ENCODE measurements around the gene TMIGD1. TPM values are rescaled to one million over a fixed set of nuclear protein-coding genes. Genes with fewer than 3 reads are reported as not detected.

TMIGD1 gene
- total RNA-seq, 1 experiment from 2014 or later: not detected

DNA sequence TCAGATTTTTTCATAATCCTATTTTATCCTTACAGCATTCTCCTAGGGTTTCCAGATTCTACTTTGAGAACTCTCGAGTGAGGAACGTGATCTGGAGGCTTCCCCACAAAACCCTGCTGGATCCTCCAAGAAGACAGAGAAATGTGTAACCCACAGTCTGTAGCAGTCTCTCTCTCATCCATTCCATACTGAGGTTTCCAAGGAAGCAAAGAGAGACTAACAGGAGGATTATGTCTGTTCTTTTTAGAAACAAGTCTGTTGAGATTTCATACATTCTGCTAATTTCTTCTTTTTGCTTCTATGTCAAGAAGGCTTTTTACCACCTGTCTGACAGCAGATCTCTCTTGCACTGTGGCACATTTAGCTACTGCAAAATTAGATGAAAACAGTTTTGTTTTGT is 18.8 kb downstream of the TMIGD1 start:
- Histone ChIP-seq H3K27me3 (ENCODE audit: low read length) (no peaks in the 10 kb centered on the region), H3K9ac (ENCODE audit: low read length) (no peak overlapping the region), H4K20me1 (ENCODE audit: insufficient read depth, low read depth, low read length) (no peaks in the 10 kb centered on the region), H3K4me2 (ENCODE audit: low read depth, low read length, poor library complexity, severe bottlenecking) (no peak overlapping the region), H3K9me3 (ENCODE audit: low read length) (no peaks in the 10 kb centered on the region), H3K27ac (ENCODE audit: low read length) (no peak overlapping the region), H3K4me1 (ENCODE audit: low read length) (peaks cover 36% of the 10 kb centered on the region), H3K4me3 (ENCODE audit: low read length) (no peak overlapping the region), H2AFZ (ENCODE audit: low read length) (peak overlapping the region; percentile 61; the same call in 1 of the 2 replicates), H3K36me3 (ENCODE audit: insufficient read depth, low read length) (no peaks in the 10 kb centered on the region), H3K79me2 (ENCODE audit: low read length) (no peaks in the 10 kb centered on the region), H3K9me2 (replicated peaks; ENCODE audit: insufficient read depth, low read length) (no peaks in the 10 kb centered on the region)
- no peak for DNase-seq

- no peaks in the 10 kb centered on the region for H3K79me2 ChIP-seq (ENCODE audit: low read length)
- H3K36me3 ChIP-seq (ENCODE audit: insufficient read depth, low read length): no peaks in the 10 kb centered on the region
- H3K4me2 ChIP-seq (ENCODE audit: low read depth, low read length, poor library complexity, severe bottlenecking): no peak overlapping the region
- no peaks in the 10 kb centered on the region for H3K9me2 ChIP-seq (replicated peaks; ENCODE audit: insufficient read depth, low read length)
- peaks cover 30% of the 10 kb centered on the region for H3K4me1 ChIP-seq (ENCODE audit: low read length)
- no peak overlapping the region for H3K27ac ChIP-seq (ENCODE audit: low read length)
- no peaks in the 10 kb centered on the region for H4K20me1 ChIP-seq (ENCODE audit: insufficient read depth, low read depth, low read length)
- no peaks in the 10 kb centered on the region for H3K9me3 ChIP-seq (ENCODE audit: low read length)
- no peak overlapping the region for H2AFZ ChIP-seq (ENCODE audit: low read length)
- DNase-seq: no peak
- no peaks in the 10 kb centered on the region for H3K27me3 ChIP-seq (ENCODE audit: low read length)
- H3K4me3 ChIP-seq (ENCODE audit: low read length): no peak overlapping the region
- no peak overlapping the region for H3K9ac ChIP-seq (ENCODE audit: low read length)
Observed at GRCh38 chr17:30314474-30314873, 19.4 kb downstream of the TMIGD1 start.

DNA sequence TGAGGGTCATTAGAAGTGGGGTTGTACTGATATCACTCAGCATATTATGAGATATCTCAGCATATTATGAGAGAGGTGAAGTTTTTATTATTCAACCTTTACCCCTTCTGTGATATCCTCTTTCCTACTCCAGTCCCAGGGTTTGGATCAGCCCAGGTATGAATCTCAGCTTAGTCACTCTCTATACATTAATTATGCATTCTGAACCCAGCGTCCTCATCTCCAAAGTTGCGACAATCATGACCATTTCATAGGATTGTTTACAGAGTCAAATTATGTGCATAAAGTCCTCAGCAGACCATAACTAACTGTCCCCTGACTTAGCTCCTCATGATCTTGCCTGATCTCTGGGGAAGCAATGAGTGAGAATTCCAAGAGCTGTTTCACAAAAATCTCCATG is 21.6 kb downstream of the TMIGD1 start:
- Histone ChIP-seq H2AFZ (ENCODE audit: low read length) (no peak overlapping the region), H3K27me3 (ENCODE audit: low read length) (no peaks in the 10 kb centered on the region), H3K9ac (ENCODE audit: low read length) (no peak overlapping the region), H3K27ac (ENCODE audit: low read length) (no peak overlapping the region), H3K4me2 (ENCODE audit: low read depth, low read length, poor library complexity, severe bottlenecking) (no peak overlapping the region), H3K9me2 (replicated peaks; ENCODE audit: insufficient read depth, low read length) (no peaks in the 10 kb centered on the region), H3K36me3 (ENCODE audit: insufficient read depth, low read length) (no peaks in the 10 kb centered on the region), H3K4me1 (ENCODE audit: low read length) (peaks cover 20% of the 10 kb centered on the region), H3K79me2 (ENCODE audit: low read length) (no peaks in the 10 kb centered on the region), H4K20me1 (ENCODE audit: insufficient read depth, low read depth, low read length) (no peaks in the 10 kb centered on the region), H3K4me3 (ENCODE audit: low read length) (no peak overlapping the region), H3K9me3 (ENCODE audit: low read length) (no peaks in the 10 kb centered on the region)
- no peak for DNase-seq

GRCh38 chr17:30310562-30310961 is 23.3 kb downstream of the TMIGD1 start:
- Histone ChIP-seq H3K27ac (ENCODE audit: low read length) (no peak overlapping the region), H3K9me2 (replicated peaks; ENCODE audit: insufficient read depth, low read length) (no peaks in the 10 kb centered on the region), H3K4me1 (ENCODE audit: low read length) (peaks cover 4% of the 10 kb centered on the region), H3K79me2 (ENCODE audit: low read length) (no peaks in the 10 kb centered on the region), H3K4me2 (ENCODE audit: low read depth, low read length, poor library complexity, severe bottlenecking) (no peak overlapping the region), H3K9me3 (ENCODE audit: low read length) (no peaks in the 10 kb centered on the region), H3K9ac (ENCODE audit: low read length) (no peak overlapping the region), H3K4me3 (ENCODE audit: low read length) (no peak overlapping the region), H4K20me1 (ENCODE audit: insufficient read depth, low read depth, low read length) (no peaks in the 10 kb centered on the region), H3K27me3 (ENCODE audit: low read length) (no peaks in the 10 kb centered on the region), H2AFZ (ENCODE audit: low read length) (no peak overlapping the region), H3K36me3 (ENCODE audit: insufficient read depth, low read length) (no peaks in the 10 kb centered on the region)
- DNase-seq: no peak

DNA sequence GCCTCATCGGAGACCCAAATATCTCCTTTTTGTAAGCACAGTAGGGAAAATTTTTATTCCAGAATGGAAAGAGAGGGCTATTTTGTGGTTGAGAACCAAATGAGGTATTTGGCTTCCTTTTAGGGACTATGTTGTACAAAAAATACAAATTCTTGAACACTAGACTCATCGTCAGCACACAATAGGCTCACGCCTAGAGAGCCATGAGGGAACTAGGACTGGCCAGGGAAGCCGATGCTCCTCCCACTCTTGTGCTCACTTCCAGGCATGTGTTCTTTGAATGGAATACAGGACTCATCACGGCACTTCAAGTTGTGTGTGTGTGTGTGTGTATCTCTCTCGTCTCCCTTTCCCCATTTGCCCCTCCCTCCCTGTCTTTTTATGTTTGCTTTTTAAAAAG is 24.3 kb downstream of the TMIGD1 start:
- H3K27ac ChIP-seq (ENCODE audit: low read length): no peak overlapping the region
- no peak overlapping the region for H3K4me3 ChIP-seq (ENCODE audit: low read length)
- no peaks in the 10 kb centered on the region for H3K27me3 ChIP-seq (ENCODE audit: low read length)
- no peak for DNase-seq
- H3K9me3 ChIP-seq (ENCODE audit: low read length): no peaks in the 10 kb centered on the region
- H3K9me2 ChIP-seq (replicated peaks; ENCODE audit: insufficient read depth, low read length): no peaks in the 10 kb centered on the region
- H3K4me2 ChIP-seq (ENCODE audit: low read depth, low read length, poor library complexity, severe bottlenecking): no peak overlapping the region
- no peak overlapping the region for H3K9ac ChIP-seq (ENCODE audit: low read length)
- H3K79me2 ChIP-seq (ENCODE audit: low read length): no peaks in the 10 kb centered on the region
- no peaks in the 10 kb centered on the region for H4K20me1 ChIP-seq (ENCODE audit: insufficient read depth, low read depth, low read length)
- no peak overlapping the region for H2AFZ ChIP-seq (ENCODE audit: low read length)
- no peaks in the 10 kb centered on the region for H3K4me1 ChIP-seq (ENCODE audit: low read length)
- no peaks in the 10 kb centered on the region for H3K36me3 ChIP-seq (ENCODE audit: insufficient read depth, low read length)

DNA sequence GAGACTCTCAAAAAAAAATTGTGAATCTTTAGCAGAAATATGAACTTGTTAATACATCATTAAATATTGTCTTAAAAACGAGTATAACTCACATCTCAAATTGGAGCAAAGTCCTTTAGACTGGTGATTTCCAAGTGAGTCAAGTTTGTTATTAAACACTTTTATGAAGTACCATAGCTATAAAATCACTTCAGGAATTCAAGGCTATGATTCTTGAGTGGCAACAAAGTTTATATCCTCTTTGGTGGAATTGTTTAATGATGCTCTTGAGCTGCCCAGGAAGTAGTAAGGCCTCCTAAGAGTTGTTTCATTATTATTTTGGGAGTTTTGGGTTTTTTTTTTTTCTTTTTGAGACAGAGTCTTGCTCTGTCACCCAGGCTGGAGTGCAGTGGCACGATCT is 25.5 kb downstream of the TMIGD1 start:
- no peak overlapping the region for H3K4me2 ChIP-seq (ENCODE audit: low read depth, low read length, poor library complexity, severe bottlenecking)
- H2AFZ ChIP-seq (ENCODE audit: low read length): no peak overlapping the region
- no peaks in the 10 kb centered on the region for H3K36me3 ChIP-seq (ENCODE audit: insufficient read depth, low read length)

DNA sequence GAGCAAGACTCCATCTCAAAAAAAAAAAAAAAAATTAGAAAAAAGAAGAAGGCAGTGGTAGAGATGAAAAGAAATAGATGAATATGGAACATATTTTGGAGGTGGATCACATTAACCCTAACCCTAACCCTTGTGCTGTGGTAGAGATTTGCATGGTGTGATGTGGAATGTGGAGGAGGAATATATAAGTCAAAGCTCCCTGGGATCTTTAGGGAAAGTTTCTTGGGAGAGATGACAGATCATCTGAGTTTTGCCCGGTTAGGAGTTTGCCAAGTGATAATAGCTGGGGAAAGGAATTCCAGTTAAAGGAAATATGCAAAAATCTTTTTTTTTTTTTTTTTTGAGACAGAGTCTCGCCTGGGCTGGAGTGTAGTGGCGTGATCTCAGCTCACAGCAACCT is 29.1 kb downstream of the TMIGD1 start:
- no peak overlapping the region for H3K9ac ChIP-seq (ENCODE audit: low read length)
- DNase-seq: no peak
- H3K9me2 ChIP-seq (replicated peaks; ENCODE audit: insufficient read depth, low read length): no peaks in the 10 kb centered on the region
- no peaks in the 10 kb centered on the region for H3K27me3 ChIP-seq (ENCODE audit: low read length)
- no peaks in the 10 kb centered on the region for H3K36me3 ChIP-seq (ENCODE audit: insufficient read depth, low read length)
- no peak overlapping the region for H2AFZ ChIP-seq (ENCODE audit: low read length)
- no peaks in the 10 kb centered on the region for H4K20me1 ChIP-seq (ENCODE audit: insufficient read depth, low read depth, low read length)
- H3K27ac ChIP-seq (ENCODE audit: low read length): no peak overlapping the region
- no peaks in the 10 kb centered on the region for H3K79me2 ChIP-seq (ENCODE audit: low read length)
- no peak overlapping the region for H3K4me3 ChIP-seq (ENCODE audit: low read length)
- H3K9me3 ChIP-seq (ENCODE audit: low read length): no peaks in the 10 kb centered on the region
- no peak overlapping the region for H3K4me2 ChIP-seq (ENCODE audit: low read depth, low read length, poor library complexity, severe bottlenecking)
- peaks cover 14% of the 10 kb centered on the region for H3K4me1 ChIP-seq (ENCODE audit: low read length)

More for the DNA sequence above, 25.5 kb downstream of the TMIGD1 start:
- Histone ChIP-seq H3K27me3 (ENCODE audit: low read length) (no peaks in the 10 kb centered on the region), H3K4me3 (ENCODE audit: low read length) (no peak overlapping the region), H3K9ac (ENCODE audit: low read length) (no peak overlapping the region), H4K20me1 (ENCODE audit: insufficient read depth, low read depth, low read length) (no peaks in the 10 kb centered on the region), H3K27ac (ENCODE audit: low read length) (no peak overlapping the region), H3K9me3 (ENCODE audit: low read length) (no peaks in the 10 kb centered on the region), H3K4me1 (ENCODE audit: low read length) (no peaks in the 10 kb centered on the region), H3K79me2 (ENCODE audit: low read length) (no peaks in the 10 kb centered on the region), H3K9me2 (replicated peaks; ENCODE audit: insufficient read depth, low read length) (no peaks in the 10 kb centered on the region)
- no peak for DNase-seq

DNA sequence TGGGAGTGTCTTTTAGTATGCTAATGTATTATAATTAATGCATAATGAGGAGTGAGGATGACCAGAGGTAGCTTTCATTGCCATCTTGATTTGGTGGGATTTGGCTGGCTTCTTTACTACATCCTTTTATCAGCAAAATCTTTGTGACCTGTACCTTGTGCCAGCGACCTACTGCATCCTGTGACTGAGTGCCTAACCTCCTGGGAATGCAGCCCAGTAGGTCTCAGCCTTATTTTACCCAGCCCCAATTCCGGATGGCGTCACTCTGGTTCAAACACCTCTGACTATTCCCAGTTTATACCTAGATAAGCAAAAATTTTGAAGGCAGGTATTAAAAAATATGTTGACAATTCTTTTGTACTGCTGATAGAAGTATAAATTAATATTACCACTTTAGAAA is 31.6 kb downstream of the TMIGD1 start:
- Histone ChIP-seq H4K20me1 (ENCODE audit: insufficient read depth, low read depth, low read length) (no peaks in the 10 kb centered on the region), H3K4me1 (ENCODE audit: low read length) (peaks cover 35% of the 10 kb centered on the region), H2AFZ (ENCODE audit: low read length) (no peak overlapping the region), H3K4me2 (ENCODE audit: low read depth, low read length, poor library complexity, severe bottlenecking) (no peak overlapping the region), H3K9ac (ENCODE audit: low read length) (no peak overlapping the region), H3K79me2 (ENCODE audit: low read length) (no peaks in the 10 kb centered on the region), H3K9me3 (ENCODE audit: low read length) (no peaks in the 10 kb centered on the region), H3K4me3 (ENCODE audit: low read length) (no peak overlapping the region), H3K27ac (ENCODE audit: low read length) (no peak overlapping the region), H3K9me2 (replicated peaks; ENCODE audit: insufficient read depth, low read length) (no peaks in the 10 kb centered on the region), H3K27me3 (ENCODE audit: low read length) (no peaks in the 10 kb centered on the region), H3K36me3 (ENCODE audit: insufficient read depth, low read length) (no peaks in the 10 kb centered on the region)
- no peak for DNase-seq

- no peaks in the 10 kb centered on the region for H3K9me2 ChIP-seq (replicated peaks; ENCODE audit: insufficient read depth, low read length)
- peak overlapping the region; percentile 54 for H3K4me2 ChIP-seq (ENCODE audit: low read depth, low read length, poor library complexity, severe bottlenecking)
- H3K27ac ChIP-seq (ENCODE audit: low read length): peak overlapping the region; percentile 64
- H3K9ac ChIP-seq (ENCODE audit: low read length): 0 out of 2 replicates have a peak overlapping the region, but pooled peaks have one; percentile 13
- 0 out of 2 replicates have a peak overlapping the region, but pooled peaks have one; percentile 1 for H2AFZ ChIP-seq (ENCODE audit: low read length)
- peak; percentile 70 for DNase-seq
- H4K20me1 ChIP-seq (ENCODE audit: insufficient read depth, low read depth, low read length): no peaks in the 10 kb centered on the region
- no peaks in the 10 kb centered on the region for H3K27me3 ChIP-seq (ENCODE audit: low read length)
- H3K4me3 ChIP-seq (ENCODE audit: low read length): peak overlapping the region; percentile 3; the same call in 1 of the 2 replicates
- H3K4me1 ChIP-seq (ENCODE audit: low read length): peaks cover 37% of the 10 kb centered on the region
- H3K36me3 ChIP-seq (ENCODE audit: insufficient read depth, low read length): no peaks in the 10 kb centered on the region
- H3K79me2 ChIP-seq (ENCODE audit: low read length): no peaks in the 10 kb centered on the region
- no peaks in the 10 kb centered on the region for H3K9me3 ChIP-seq (ENCODE audit: low read length)
Observed at GRCh38 chr17:30300818-30301217, 33.0 kb downstream of the TMIGD1 start.

All from Karpas-422 (cell line).